ENCODE measurements around the gene DGKG.

DGKG gene

DNA sequence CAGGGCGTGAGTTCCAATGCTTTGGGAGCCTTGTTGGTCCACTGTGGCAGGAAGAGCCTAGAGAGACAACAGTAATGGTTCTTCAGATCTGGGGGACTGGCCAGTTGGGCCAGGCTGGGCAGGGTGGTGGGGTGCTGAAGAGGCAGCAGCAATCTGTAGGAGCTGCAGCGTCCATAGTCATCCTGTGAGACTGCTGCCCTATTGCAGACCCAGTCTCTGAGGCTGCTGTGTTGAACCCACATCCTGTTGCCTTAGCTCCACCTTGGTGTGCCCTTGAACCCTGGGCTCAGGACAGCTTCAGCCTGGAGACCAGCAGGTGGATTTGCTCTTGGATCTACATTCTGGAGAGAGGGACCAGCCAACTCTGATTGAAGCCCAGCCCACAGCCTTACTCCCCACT, 229.5 kb downstream of the DGKG start:
- Histone ChIP-seq H3F3A (ENCODE audit: control insufficient read depth, insufficient read depth) (no peaks in the 10 kb centered on the region), H3K27ac (ENCODE audit: low read depth, low read length) (no peak overlapping the region), H3K4me1 (ENCODE audit: control insufficient read depth, low read length) (no peaks in the 10 kb centered on the region), H4K20me1 (ENCODE audit: control insufficient read depth, insufficient read depth, low read depth, low read length) (no peaks in the 10 kb centered on the region), H3K79me2 (ENCODE audit: control insufficient read depth, low read length) (no peaks in the 10 kb centered on the region), H3K27me3 (ENCODE audit: control insufficient read depth, low read length) (peaks cover 13% of the 10 kb centered on the region; the same call in 1 of the 2 replicates), H3K9me3 (ENCODE audit: control insufficient read depth, insufficient read depth, low read length) (no peaks in the 10 kb centered on the region), H3K4me3 (ENCODE audit: low read length) (no peak overlapping the region), H3K9me2 (replicated peaks; ENCODE audit: control insufficient read depth, low read length) (no peaks in the 10 kb centered on the region), H3K36me3 (ENCODE audit: control insufficient read depth, low read length) (no peaks in the 10 kb centered on the region), H3K4me2 (ENCODE audit: low read length) (no peak overlapping the region)
- TF ChIP-seq, protein P1, sequence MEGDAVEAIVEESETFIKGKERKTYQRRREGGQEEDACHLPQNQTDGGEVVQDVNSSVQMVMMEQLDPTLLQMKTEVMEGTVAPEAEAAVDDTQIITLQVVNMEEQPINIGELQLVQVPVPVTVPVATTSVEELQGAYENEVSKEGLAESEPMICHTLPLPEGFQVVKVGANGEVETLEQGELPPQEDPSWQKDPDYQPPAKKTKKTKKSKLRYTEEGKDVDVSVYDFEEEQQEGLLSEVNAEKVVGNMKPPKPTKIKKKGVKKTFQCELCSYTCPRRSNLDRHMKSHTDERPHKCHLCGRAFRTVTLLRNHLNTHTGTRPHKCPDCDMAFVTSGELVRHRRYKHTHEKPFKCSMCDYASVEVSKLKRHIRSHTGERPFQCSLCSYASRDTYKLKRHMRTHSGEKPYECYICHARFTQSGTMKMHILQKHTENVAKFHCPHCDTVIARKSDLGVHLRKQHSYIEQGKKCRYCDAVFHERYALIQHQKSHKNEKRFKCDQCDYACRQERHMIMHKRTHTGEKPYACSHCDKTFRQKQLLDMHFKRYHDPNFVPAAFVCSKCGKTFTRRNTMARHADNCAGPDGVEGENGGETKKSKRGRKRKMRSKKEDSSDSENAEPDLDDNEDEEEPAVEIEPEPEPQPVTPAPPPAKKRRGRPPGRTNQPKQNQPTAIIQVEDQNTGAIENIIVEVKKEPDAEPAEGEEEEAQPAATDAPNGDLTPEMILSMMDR (IDR thresholded peaks at IDR 0.05; ENCODE audit: low read depth, low read length, poor library complexity, severe bottlenecking) = no peak
- TF ChIP-seq EZH2phosphoT487 (IDR thresholded peaks at IDR 0.05; ENCODE audit: borderline replicate concordance, low read length) = no peak

DNA sequence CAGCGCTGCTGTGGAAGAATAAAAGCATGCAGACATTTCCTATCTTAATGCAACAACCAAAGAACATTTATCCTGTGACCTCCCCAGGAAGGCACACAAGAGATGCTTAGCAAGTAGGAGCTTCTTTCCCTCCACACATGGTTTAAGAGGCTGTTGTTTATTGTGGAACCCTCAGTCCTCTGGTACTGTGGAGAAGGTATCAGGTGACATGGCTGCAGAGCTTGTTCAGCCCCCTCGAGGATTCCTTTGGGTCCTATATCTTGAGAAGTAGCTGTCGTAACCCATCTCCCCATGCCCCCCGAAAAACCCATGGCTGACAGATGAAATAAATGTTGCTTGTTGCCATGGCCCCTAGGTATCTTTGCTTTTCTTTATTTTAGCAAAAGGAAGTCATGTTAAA, 232.8 kb downstream of the DGKG start:
- no peaks in the 10 kb centered on the region for H3K36me3 ChIP-seq (ENCODE audit: control insufficient read depth, low read length)
- H3F3A ChIP-seq (ENCODE audit: control insufficient read depth, insufficient read depth) = no peaks in the 10 kb centered on the region
- no peaks in the 10 kb centered on the region for H3K9me2 ChIP-seq (replicated peaks; ENCODE audit: control insufficient read depth, low read length)
- TF ChIP-seq, protein P1 (IDR thresholded peaks at IDR 0.05; ENCODE audit: low read depth, low read length, poor library complexity, severe bottlenecking) = no peak
- TF ChIP-seq EZH2phosphoT487 (IDR thresholded peaks at IDR 0.05; ENCODE audit: borderline replicate concordance, low read length) = no peak
- H3K27ac ChIP-seq (ENCODE audit: low read depth, low read length) = no peak overlapping the region
- H3K4me2 ChIP-seq (ENCODE audit: low read length) = no peak overlapping the region
- no peaks in the 10 kb centered on the region for H4K20me1 ChIP-seq (ENCODE audit: control insufficient read depth, insufficient read depth, low read depth, low read length)
- no peaks in the 10 kb centered on the region for H3K4me1 ChIP-seq (ENCODE audit: control insufficient read depth, low read length)
- H3K79me2 ChIP-seq (ENCODE audit: control insufficient read depth, low read length) = no peaks in the 10 kb centered on the region
- H3K9me3 ChIP-seq (ENCODE audit: control insufficient read depth, insufficient read depth, low read length) = no peaks in the 10 kb centered on the region
- H3K4me3 ChIP-seq (ENCODE audit: low read length) = no peak overlapping the region
- peaks cover 11% of the 10 kb centered on the region; the same call in 1 of the 2 replicates for H3K27me3 ChIP-seq (ENCODE audit: control insufficient read depth, low read length)

DNA sequence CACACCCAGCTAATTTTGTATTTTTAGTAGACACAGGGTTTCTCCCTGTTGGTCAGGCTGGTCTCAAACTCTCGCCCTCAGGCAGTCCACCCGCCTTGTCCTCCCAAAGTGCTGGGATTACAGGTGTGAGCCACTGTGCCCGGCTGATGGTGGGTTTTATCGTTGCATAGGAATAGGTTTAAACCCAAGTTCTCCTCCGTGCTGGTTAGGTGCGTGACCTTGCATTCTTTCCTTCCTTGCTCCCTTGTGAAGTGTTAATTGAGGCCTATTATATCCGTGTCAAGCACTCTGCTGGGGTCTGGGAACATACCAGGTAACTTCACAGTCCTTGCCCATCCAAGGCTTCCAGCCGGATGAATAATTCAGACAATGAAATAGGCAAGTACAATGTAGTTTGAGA, 233.9 kb downstream of the DGKG start:
- Histone ChIP-seq H3F3A (ENCODE audit: control insufficient read depth, insufficient read depth) (no peaks in the 10 kb centered on the region), H3K4me3 (ENCODE audit: low read length) (no peak overlapping the region), H3K4me1 (ENCODE audit: control insufficient read depth, low read length) (no peaks in the 10 kb centered on the region), H3K9me2 (replicated peaks; ENCODE audit: control insufficient read depth, low read length) (no peaks in the 10 kb centered on the region), H3K27ac (ENCODE audit: low read depth, low read length) (no peak overlapping the region), H3K4me2 (ENCODE audit: low read length) (no peak overlapping the region), H3K9me3 (ENCODE audit: control insufficient read depth, insufficient read depth, low read length) (no peaks in the 10 kb centered on the region), H4K20me1 (ENCODE audit: control insufficient read depth, insufficient read depth, low read depth, low read length) (no peaks in the 10 kb centered on the region), H3K79me2 (ENCODE audit: control insufficient read depth, low read length) (no peaks in the 10 kb centered on the region), H3K27me3 (ENCODE audit: control insufficient read depth, low read length) (peaks cover 8% of the 10 kb centered on the region; the same call in 1 of the 2 replicates), H3K36me3 (ENCODE audit: control insufficient read depth, low read length) (no peaks in the 10 kb centered on the region)
- TF ChIP-seq, protein P1 (IDR thresholded peaks at IDR 0.05; ENCODE audit: low read depth, low read length, poor library complexity, severe bottlenecking) = no peak

DNA sequence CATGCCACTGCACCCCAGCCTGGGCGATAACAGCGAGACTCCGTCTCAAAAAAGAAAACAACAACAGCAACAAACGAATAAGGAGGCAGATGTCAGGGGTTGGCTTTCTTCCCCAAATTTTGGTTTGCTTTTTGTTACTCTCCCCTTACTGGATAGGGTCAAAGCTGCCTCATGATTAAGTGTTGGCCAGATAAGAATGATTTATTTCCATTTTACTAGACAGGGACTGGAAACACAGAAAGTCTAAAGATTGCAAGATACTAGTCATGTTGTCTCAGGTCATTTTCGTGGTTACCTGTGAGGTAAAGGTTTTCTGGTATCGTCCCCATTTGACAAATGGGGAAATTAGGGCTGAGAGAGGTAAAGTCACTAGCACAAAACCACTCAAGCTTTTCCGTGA, 234.6 kb downstream of the DGKG start:
- Histone ChIP-seq H3K79me2 (ENCODE audit: control insufficient read depth, low read length) (no peaks in the 10 kb centered on the region), H3K4me2 (ENCODE audit: low read length) (no peak overlapping the region), H3F3A (ENCODE audit: control insufficient read depth, insufficient read depth) (no peaks in the 10 kb centered on the region), H3K36me3 (ENCODE audit: control insufficient read depth, low read length) (no peaks in the 10 kb centered on the region), H3K4me1 (ENCODE audit: control insufficient read depth, low read length) (no peaks in the 10 kb centered on the region), H3K27ac (ENCODE audit: low read depth, low read length) (no peak overlapping the region), H3K9me3 (ENCODE audit: control insufficient read depth, insufficient read depth, low read length) (no peaks in the 10 kb centered on the region), H3K4me3 (ENCODE audit: low read length) (no peak overlapping the region), H3K9me2 (replicated peaks; ENCODE audit: control insufficient read depth, low read length) (no peaks in the 10 kb centered on the region), H3K27me3 (ENCODE audit: control insufficient read depth, low read length) (peaks cover 8% of the 10 kb centered on the region; the same call in 1 of the 2 replicates), H4K20me1 (ENCODE audit: control insufficient read depth, insufficient read depth, low read depth, low read length) (no peaks in the 10 kb centered on the region)
- no peak for TF ChIP-seq EZH2phosphoT487 (IDR thresholded peaks at IDR 0.05; ENCODE audit: borderline replicate concordance, low read length)
- TF ChIP-seq, protein P1 (IDR thresholded peaks at IDR 0.05; ENCODE audit: low read depth, low read length, poor library complexity, severe bottlenecking) = no peak
